ENCODE measurements around the gene CPNE2. TPM values are rescaled to one million over a fixed set of nuclear protein-coding genes. Genes with fewer than 3 reads are reported as not detected.

Gene CPNE2
- total RNA-seq, 3 donors from 2014 or later (not counting 1 experiment from before 2014, with no cell fraction given), result 2.0 to 2.6 (median 2.4) TPM

- 14% methylated on average over 9 of the region's 9 CpGs for WGBS (ENCODE audit: insufficient coverage)
Observed at GRCh38 chr16:57084257-57084770, 8.1 kb upstream of the CPNE2 start.

GRCh38 chr16:57084996-57085395 lies 7.4 kb upstream of the CPNE2 start:
- no peak for TF ChIP-seq CTCF (IDR thresholded peaks at IDR 0.05)
- no peaks in the 10 kb centered on the region for H3K27me3 Mint-ChIP-seq (ENCODE audit: low read depth in 2 of 2)
- H3K4me3 Mint-ChIP-seq, result peak overlapping the region; percentile 37
- H3K4me1 Mint-ChIP-seq, result peaks cover 7 to 8% of the 10 kb centered on the region in 2 donors
- peak overlapping the region; percentile 25 for H3K27ac ChIP-seq (ENCODE audit: low read length)
- H3K4me3 ChIP-seq (ENCODE audit: low read length), result no peak overlapping the region
- no peaks in the 10 kb centered on the region for H3K27me3 ChIP-seq (ENCODE audit: control insufficient read depth, insufficient read depth, low read length)
- 78% methylated on average over 7 of the region's 7 CpGs for WGBS (ENCODE audit: insufficient coverage)
- H3K9me3 Mint-ChIP-seq, result no peaks in the 10 kb centered on the region
- no peaks in the 10 kb centered on the region for H3K36me3 Mint-ChIP-seq
- H3K36me3 ChIP-seq (ENCODE audit: control insufficient read depth, insufficient read depth, low read length), result peaks cover 29% of the 10 kb centered on the region
- no peak overlapping the region for H3K27ac Mint-ChIP-seq
- intact Hi-C loops (cut with micrococcal nuclease), result loop anchor here (2.0 to 5.0 kb wide), 2 partner anchors 84 to 102 kb away; partner anchors contain the start of genes PSME3IP1 and RSPRY1
- H3K9me3 ChIP-seq (ENCODE audit: control insufficient read depth, insufficient read depth, low read length), result no peaks in the 10 kb centered on the region
- no peak for DNase-seq
- ATAC-seq, result no peak
- peaks cover 9% of the 10 kb centered on the region for H3K4me1 ChIP-seq (ENCODE audit: control insufficient read depth, insufficient read depth, low read length)

More at GRCh38 chr16:57084257-57084770, 8.1 kb upstream of the CPNE2 start:
- Mint-ChIP-seq H3K4me3 (no peak overlapping the region), H3K27ac (peak overlapping the region; percentile 69 to 80), H3K27me3 (ENCODE audit: low read depth in 2 of 2) (no peaks in the 10 kb centered on the region), H3K36me3 (no peaks in the 10 kb centered on the region), H3K4me1 (peaks cover 7 to 8% of the 10 kb centered on the region in 2 donors), H3K9me3 (no peaks in the 10 kb centered on the region)
- H3K4me1 ChIP-seq (ENCODE audit: control insufficient read depth, insufficient read depth, low read length), result peaks cover 9% of the 10 kb centered on the region
- peak overlapping the region; percentile 25 for H3K27ac ChIP-seq (ENCODE audit: low read length)
- TF ChIP-seq CTCF (IDR thresholded peaks at IDR 0.05), result peak; percentile 91
- peaks cover 36% of the 10 kb centered on the region for H3K36me3 ChIP-seq (ENCODE audit: control insufficient read depth, insufficient read depth, low read length)
- H3K4me3 ChIP-seq (ENCODE audit: low read length), result no peak overlapping the region
- no peaks in the 10 kb centered on the region for H3K9me3 ChIP-seq (ENCODE audit: control insufficient read depth, insufficient read depth, low read length)
- intact Hi-C loops (cut with micrococcal nuclease), result loop anchor here (2.0 to 5.0 kb wide), 2 partner anchors 84 to 103 kb away; partner anchors contain the start of genes PSME3IP1 and RSPRY1
- ATAC-seq (peak; percentile 92 to 99 (median 94)), DNase-seq (peak; percentile 62 to 92)
- H3K27me3 ChIP-seq (ENCODE audit: control insufficient read depth, insufficient read depth, low read length), result no peaks in the 10 kb centered on the region

GRCh38 chr16:57087003-57087402 lies 5.4 kb upstream of the CPNE2 start:
- DNase-seq, result no peak
- no peak overlapping the region for H3K4me3 Mint-ChIP-seq
- no peak for TF ChIP-seq CTCF (IDR thresholded peaks at IDR 0.05)
- 57% methylated on average over 1 of the region's 2 CpGs for WGBS (ENCODE audit: insufficient coverage)
- H3K9me3 Mint-ChIP-seq, result no peaks in the 10 kb centered on the region
- H3K27me3 Mint-ChIP-seq (ENCODE audit: low read depth in 2 of 2), result peaks cover 10 to 13% of the 10 kb centered on the region in 2 donors
- H3K27ac Mint-ChIP-seq, result no peak overlapping the region
- Histone ChIP-seq H3K36me3 (ENCODE audit: control insufficient read depth, insufficient read depth, low read length) (peaks cover 16% of the 10 kb centered on the region), H3K9me3 (ENCODE audit: control insufficient read depth, insufficient read depth, low read length) (no peaks in the 10 kb centered on the region), H3K4me1 (ENCODE audit: control insufficient read depth, insufficient read depth, low read length) (peaks cover 13% of the 10 kb centered on the region), H3K27me3 (ENCODE audit: control insufficient read depth, insufficient read depth, low read length) (peaks cover 8% of the 10 kb centered on the region), H3K27ac (ENCODE audit: low read length) (no peak overlapping the region), H3K4me3 (ENCODE audit: low read length) (no peak overlapping the region)
- H3K36me3 Mint-ChIP-seq, result no peaks in the 10 kb centered on the region
- peaks cover 12 to 17% of the 10 kb centered on the region in 2 donors for H3K4me1 Mint-ChIP-seq
- ATAC-seq, result no peak
- intact Hi-C loops (cut with micrococcal nuclease), result no loop called here

GRCh38 chr16:57089406-57089805 lies 3.0 kb upstream of the CPNE2 start:
- H3K9me3 Mint-ChIP-seq, result no peaks in the 10 kb centered on the region
- Histone ChIP-seq H3K36me3 (ENCODE audit: control insufficient read depth, insufficient read depth, low read length) (no peaks in the 10 kb centered on the region), H3K4me3 (ENCODE audit: low read length) (no peak overlapping the region), H3K27me3 (ENCODE audit: control insufficient read depth, insufficient read depth, low read length) (peaks cover 16% of the 10 kb centered on the region), H3K9me3 (ENCODE audit: control insufficient read depth, insufficient read depth, low read length) (no peaks in the 10 kb centered on the region), H3K27ac (ENCODE audit: low read length) (no peak overlapping the region), H3K4me1 (ENCODE audit: control insufficient read depth, insufficient read depth, low read length) (peaks cover 23% of the 10 kb centered on the region)
- no peak for ATAC-seq
- intact Hi-C loops (cut with micrococcal nuclease), result no loop called here
- no peaks in the 10 kb centered on the region for H3K36me3 Mint-ChIP-seq
- no peak for TF ChIP-seq CTCF (IDR thresholded peaks at IDR 0.05)
- no peak overlapping the region for H3K27ac Mint-ChIP-seq
- H3K27me3 Mint-ChIP-seq (ENCODE audit: low read depth in 2 of 2), result peaks cover 10 to 19% of the 10 kb centered on the region in 2 donors
- DNase-seq, result no peak
- H3K4me1 Mint-ChIP-seq, result peaks cover 9 to 12% of the 10 kb centered on the region in 2 donors
- H3K4me3 Mint-ChIP-seq, result no peak overlapping the region
- 81% methylated on average over 7 of the region's 8 CpGs for WGBS (ENCODE audit: insufficient coverage)
